ENCODE data around the gene IL15RA.
"Not testable (repeated sequence)": the region's sequence is repeated elsewhere in the genome, so short reads cannot be mapped to it uniquely, and the experiment has no call there.

Gene IL15RA

DNA sequence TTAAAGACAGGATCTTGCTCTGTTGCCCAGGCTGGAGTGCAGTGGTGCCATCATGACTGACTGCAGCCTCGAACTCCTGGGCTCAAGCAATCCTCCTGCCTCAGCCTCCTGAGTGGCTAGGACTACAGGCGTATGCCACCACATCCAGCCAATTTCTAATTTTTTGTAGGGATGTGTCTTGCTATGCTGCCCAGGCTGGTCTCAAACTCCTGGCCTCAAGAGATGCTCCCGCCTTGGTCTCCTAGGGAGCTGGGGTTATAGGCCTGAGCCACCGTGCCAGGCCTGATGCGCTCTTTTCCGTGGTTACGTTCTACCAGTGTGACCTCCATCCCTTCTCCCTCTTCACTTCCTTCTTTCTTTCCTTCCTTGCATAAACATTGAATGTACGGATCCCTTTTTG lies 34.2 kb upstream of the IL15RA start:
- peak overlapping the region; percentile 89 for H3K27ac Mint-ChIP-seq
- peaks cover 5% of the 10 kb centered on the region for H3K9me3 Mint-ChIP-seq
- H3K4me3 Mint-ChIP-seq: peak overlapping the region; percentile 7
- peak in 1 of 2 donors; percentile 57 for DNase-seq (ENCODE audit: low spot score in 2 of 2)
- H3K4me1 Mint-ChIP-seq: peaks cover 59% of the 10 kb centered on the region
- H3K36me3 Mint-ChIP-seq: peaks cover 90% of the 10 kb centered on the region
- ATAC-seq: peak; percentile 12

DNA sequence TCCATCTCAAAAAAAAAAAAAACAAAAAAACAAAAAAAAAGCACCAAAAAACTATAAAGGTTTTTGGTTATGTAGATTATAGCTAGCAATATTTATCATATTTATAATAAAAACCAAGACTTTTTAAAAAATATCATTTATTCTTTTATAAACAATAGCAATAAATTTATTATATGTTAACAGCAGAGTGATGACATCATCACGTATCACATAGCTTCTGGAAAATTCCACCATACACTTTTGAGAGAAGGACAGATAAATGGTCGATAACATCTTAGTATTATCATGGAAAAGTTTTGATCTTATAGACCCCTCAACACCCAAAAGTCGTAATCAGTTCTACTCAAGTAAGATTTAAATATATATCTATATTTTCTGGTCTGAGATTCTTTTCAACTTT lies 33.2 kb upstream of the IL15RA start:
- Mint-ChIP-seq H3K36me3 (peaks cover 80% of the 10 kb centered on the region), H3K9me3 (peaks cover 5% of the 10 kb centered on the region), H3K4me1 (peaks cover 51% of the 10 kb centered on the region), H3K4me3 (no peak overlapping the region), H3K27ac (peak overlapping the region; percentile 90)
- ATAC-seq (no peak), DNase-seq (ENCODE audit: low spot score in 2 of 2) (no peak)

DNA sequence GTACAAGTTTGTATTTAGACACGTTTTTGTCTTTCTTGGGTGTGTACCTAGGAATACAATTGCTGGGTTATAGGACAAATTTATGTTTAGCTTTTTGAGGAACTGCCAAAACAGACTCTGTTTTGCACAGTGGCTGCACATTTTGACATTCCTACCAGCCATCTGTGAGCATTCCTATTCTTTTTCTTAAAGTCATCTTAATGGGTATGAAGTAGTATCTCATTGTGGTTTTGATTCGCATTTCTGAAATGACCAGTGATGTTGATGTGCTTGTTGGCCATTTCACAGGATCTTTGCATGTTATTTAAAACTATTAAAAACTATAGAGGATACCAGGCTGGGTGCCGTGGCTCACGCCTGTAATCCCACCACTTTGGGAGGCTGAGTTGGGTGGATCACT lies 32.6 kb upstream of the IL15RA start:
- Mint-ChIP-seq H3K9me3 (peaks cover 5% of the 10 kb centered on the region), H3K4me1 (peaks cover 47% of the 10 kb centered on the region), H3K27ac (peak overlapping the region; percentile 90), H3K4me3 (peak overlapping the region; percentile 7), H3K36me3 (peaks cover 74% of the 10 kb centered on the region)
- DNase-seq (ENCODE audit: low spot score in 2 of 2) (peak in 1 of 2 donors; percentile 53), ATAC-seq (no peak)

DNA sequence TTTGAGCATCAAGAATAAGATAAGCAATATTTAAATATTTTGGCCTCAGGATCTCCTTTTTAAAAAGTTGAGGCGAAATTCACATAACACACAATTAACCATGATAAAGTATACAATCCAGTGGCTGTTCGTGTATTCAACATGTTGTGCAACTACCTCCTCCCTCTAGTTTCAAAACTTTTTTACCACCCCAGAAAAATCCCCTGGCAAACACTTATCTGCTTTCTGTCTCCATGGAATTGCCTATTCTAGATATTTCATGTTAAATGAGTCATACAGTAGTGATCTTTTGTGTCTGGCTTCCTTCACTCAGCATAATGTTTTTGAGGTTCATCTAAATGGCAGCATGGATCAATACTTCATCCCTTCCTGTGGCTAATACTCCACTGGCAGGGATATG lies 31.8 kb upstream of the IL15RA start:
- no peak for DNase-seq (ENCODE audit: low spot score in 2 of 2)
- no peak overlapping the region for H3K4me3 Mint-ChIP-seq
- H3K9me3 Mint-ChIP-seq: peaks cover 5% of the 10 kb centered on the region
- peaks cover 66% of the 10 kb centered on the region for H3K36me3 Mint-ChIP-seq
- H3K27ac Mint-ChIP-seq: peak overlapping the region; percentile 90
- ATAC-seq: peak; percentile 41
- H3K4me1 Mint-ChIP-seq: peaks cover 47% of the 10 kb centered on the region

DNA sequence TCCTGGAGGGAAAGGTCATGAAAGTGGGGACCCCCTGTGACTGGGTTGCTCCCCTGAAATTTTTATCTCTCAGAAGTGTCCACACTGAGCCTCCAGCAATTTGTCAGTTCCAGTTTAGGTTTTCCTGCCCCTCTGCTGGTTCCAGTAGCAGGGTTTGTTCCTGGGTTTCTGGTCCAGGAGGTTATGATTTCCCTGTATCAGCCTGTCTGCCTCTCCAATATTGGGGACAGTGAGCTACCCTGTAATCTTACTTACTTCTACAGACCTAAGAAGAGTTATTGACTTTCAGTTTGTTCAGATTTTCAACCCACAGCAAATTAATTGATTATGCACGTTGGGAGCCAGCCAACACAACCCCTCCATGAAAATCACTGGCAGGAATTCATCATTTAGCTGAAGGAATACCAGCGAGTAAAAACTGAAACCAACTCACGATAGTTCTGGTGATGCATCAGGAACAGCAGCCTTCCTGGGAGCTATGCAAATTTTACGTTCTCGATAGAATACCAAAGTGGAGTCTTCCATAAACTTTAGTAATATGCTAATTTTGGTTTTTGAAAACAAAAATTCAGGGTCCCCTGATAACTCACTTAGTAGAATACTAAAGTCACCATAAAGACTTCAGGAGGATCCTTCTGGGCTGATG lies 31.3 kb upstream of the IL15RA start:
- Mint-ChIP-seq H3K4me1 (peaks cover 51% of the 10 kb centered on the region), H3K36me3 (peaks cover 61% of the 10 kb centered on the region), H3K4me3 (no peak overlapping the region), H3K9me3 (peaks cover 5% of the 10 kb centered on the region), H3K27ac (peak overlapping the region; percentile 90)
- peak in 1 of 2 donors; percentile 48 for DNase-seq (ENCODE audit: low spot score in 2 of 2)
- ATAC-seq: no peak

DNA sequence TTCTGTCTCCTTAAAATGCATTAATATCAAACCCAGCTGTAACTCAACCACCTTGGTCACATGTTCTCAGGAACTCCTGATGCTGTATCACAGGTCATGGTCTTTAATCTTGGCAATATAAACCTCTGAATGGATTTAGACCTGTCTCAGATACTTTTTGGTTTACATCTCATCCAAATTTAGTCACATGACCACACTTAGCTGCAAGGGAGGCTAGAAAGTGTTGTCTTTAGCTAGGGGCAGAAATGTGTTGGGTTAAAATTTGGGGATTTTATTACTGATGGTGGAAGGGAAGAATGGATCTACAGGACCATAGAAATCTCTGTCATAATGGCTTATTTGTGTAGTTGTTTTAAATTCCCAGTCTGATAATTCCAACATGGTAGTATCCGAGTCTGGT lies 29.6 kb upstream of the IL15RA start:
- Mint-ChIP-seq H3K4me3 (no peak overlapping the region), H3K4me1 (peaks cover 52% of the 10 kb centered on the region), H3K36me3 (peaks cover 44% of the 10 kb centered on the region), H3K27ac (no peak overlapping the region), H3K9me3 (peaks cover 5% of the 10 kb centered on the region)
- ATAC-seq (no peak), DNase-seq (ENCODE audit: low spot score in 2 of 2) (no peak)

DNA sequence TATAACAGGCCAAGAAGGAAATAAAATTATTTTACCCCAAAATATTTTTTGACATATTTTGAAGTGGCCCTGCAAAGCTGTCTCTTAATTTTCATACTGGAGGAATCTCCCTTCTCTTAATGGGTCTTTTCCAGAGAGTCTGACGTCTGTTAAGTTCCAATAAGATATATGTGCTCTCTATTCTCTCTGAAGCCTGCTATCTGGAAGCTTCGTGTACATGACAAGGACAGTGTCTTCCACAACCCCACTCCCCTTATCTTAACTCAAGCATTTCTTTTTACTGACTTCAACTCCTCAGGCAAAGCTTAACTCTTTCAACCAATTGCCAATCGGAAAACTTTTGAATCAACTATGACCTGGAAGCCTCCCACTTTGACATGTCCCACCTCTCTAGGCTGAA lies 29.2 kb upstream of the IL15RA start:
- Mint-ChIP-seq H3K4me1 (peaks cover 48% of the 10 kb centered on the region), H3K9me3 (peaks cover 3% of the 10 kb centered on the region), H3K36me3 (peaks cover 40% of the 10 kb centered on the region), H3K27ac (no peak overlapping the region), H3K4me3 (no peak overlapping the region)
- ATAC-seq (no peak), DNase-seq (ENCODE audit: low spot score in 2 of 2) (peak in 1 of 2 donors; percentile 22)

DNA sequence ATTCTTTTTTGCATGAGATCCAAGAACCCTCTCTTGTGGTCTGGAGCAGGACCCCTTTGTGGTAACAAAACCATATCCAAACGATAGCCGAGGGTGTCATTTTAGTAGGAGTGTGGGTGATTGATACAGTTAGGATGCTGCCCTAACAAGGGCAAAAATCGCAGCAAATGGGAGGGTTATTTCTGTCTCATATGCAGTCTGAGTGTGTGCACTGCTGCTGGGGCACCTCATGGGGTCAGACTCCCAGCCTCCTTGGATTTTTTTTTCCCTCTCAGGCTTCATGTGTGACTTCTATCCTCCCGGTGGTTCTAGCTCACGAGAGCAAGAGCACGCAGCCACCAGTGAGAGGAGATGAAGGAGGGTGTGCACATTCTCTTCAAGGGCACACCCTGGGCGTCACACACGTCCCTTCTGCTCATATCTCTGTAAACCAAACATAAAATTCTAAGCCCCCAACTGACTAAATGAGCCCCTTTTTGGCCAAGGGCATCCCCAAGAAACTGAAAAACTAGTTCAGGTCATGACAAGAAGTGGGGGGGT lies 28.6 kb upstream of the IL15RA start:
- Mint-ChIP-seq H3K4me1 (peaks cover 41% of the 10 kb centered on the region), H3K36me3 (peaks cover 34% of the 10 kb centered on the region), H3K27ac (no peak overlapping the region), H3K4me3 (no peak overlapping the region), H3K9me3 (peaks cover 3% of the 10 kb centered on the region)
- ATAC-seq: no peak
- peak in 1 of 2 donors; percentile 35 for DNase-seq (ENCODE audit: low spot score in 2 of 2)

DNA sequence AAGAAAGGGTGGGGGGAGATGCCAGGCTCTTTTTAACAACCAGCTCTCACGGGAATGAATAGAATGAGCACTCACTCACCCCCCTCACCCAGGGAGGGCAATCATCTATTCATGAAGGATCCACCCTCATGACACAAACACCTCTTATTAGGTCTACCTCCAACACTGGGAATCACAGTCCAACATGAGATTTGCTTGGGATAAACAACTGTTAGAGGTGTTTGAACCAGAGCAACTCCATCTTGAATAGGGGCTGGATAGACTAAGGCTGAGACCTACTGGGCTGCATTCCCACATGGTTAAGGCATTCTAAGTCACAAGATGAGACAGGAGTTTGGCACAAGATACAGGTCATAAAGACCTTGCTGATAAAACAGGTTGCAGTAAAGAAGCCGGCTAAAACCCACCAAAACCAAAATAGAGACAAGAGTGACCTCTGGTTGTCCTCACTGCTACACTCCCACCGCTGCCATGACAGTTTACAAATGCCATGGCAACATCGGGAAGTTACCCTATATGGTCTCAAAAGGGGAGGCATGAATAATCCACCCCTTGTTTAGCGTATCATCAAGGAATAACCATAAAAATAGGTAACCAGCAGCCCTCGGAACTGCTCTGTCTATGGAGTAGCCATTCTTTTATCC lies 27.9 kb upstream of the IL15RA start:
- not testable (repeated sequence) for H3K4me3 Mint-ChIP-seq, ATAC-seq, H3K9me3 Mint-ChIP-seq
- DNase-seq (ENCODE audit: low spot score in 2 of 2): peak in 1 of 2 donors; percentile 46
- Mint-ChIP-seq H3K4me1 (peaks cover 45% of the 10 kb centered on the region), H3K36me3 (peaks cover 27% of the 10 kb centered on the region), H3K27ac (peak overlapping the region; percentile 32)

DNA sequence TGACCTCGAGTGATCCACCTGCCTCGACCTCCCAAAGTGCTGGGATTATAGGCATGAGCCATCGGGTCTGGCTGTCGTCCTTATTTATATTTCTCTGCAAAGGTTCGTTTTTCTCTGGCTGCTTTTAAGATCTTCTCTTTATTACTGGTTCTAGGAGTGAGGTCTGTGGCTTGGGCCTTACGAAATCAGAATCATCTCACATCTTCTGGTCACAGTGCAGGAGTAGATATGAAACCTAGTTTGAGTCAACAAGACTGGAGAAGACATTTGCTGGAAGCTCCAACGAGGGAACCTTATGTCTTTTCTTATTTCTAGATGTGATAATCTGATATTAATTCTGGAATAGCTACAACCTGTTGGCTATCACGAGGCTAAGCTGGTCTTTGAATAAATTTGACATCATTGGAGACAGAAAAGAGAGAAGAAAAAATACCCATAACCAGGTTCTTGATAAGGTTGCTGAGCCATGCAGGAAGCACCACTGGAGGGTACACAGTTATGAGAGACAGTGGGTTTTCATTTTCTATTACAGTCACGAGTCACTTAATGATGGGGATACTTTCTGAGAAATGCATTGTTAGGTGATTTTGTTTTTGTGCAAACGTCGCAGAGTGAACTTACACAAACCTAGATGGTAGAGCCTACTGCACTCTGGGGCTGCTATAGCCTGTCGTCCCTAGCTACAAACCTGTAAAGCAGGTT lies 25.6 kb upstream of the IL15RA start:
- DNase-seq (ENCODE audit: low spot score in 2 of 2): peak in 1 of 2 donors; percentile 57
- Mint-ChIP-seq H3K36me3 (peaks cover 4% of the 10 kb centered on the region), H3K9me3 (no peaks in the 10 kb centered on the region), H3K27ac (peak overlapping the region; percentile 62), H3K4me3 (peak overlapping the region; percentile 3), H3K4me1 (peaks cover 33% of the 10 kb centered on the region)
- ATAC-seq: peak; percentile 95

DNA sequence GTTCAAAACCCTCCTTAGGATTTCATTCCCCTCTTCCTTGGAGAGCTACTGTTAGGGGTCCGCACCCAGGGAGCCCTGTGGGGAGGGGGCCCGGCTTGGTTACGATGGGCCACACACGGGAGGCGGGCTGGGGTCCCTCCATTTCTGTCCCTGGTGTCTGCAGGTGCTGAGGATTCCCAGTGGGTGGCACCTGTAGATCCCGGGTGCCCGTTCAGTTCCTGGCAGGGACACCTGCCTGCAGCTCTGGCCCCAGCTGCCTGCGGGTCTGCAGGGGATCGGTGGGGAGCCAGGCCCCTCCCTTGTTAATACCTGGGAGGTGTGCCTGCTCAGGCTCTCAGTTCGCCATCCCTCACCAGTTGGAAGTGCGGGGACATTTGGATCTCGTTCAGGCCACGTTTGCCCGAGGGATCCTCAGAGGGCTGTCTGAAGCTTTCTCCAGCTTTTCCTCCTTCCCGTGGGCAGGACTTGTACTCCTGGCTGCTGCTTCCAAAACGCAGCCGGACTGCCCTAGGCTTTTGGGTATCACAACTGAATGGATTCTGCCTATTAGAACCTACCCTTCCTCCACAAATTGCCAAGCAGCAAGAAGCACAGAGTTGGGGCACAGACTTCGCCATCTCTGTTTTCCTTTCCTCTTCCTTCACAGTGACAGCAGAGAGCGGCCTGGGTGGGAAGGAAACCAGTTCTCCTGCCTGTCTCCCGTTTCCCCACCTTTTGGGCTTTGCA lies 22.3 kb upstream of the IL15RA start:
- peak in 1 of 2 donors; percentile 47 for DNase-seq (ENCODE audit: low spot score in 2 of 2)
- Mint-ChIP-seq H3K4me1 (peaks cover 27% of the 10 kb centered on the region), H3K4me3 (no peak overlapping the region), H3K9me3 (no peaks in the 10 kb centered on the region), H3K27ac (no peak overlapping the region), H3K36me3 (no peaks in the 10 kb centered on the region)
- ATAC-seq: no peak

DNA sequence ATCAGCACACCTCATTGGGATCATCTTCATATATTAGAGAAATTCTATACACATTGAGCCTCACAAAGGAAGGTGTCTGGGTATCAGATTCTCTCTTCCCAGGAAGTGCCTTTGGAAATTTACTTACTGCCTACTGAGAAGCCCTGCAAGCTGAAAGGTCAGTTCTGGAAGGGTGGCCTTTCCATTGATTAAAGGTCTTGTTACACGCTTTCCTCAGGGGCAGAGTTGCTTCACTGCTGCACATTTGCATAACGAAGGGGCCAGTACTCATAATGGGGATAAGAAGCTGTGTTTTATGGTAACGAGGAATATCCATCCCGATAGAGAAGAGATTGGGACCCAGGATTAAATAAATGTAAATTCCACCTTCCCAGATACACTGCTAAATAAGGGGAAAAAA lies 19.4 kb upstream of the IL15RA start:
- no peak overlapping the region for H3K27ac Mint-ChIP-seq
- DNase-seq (ENCODE audit: low spot score in 2 of 2) (peak in 1 of 2 donors; percentile 28), ATAC-seq (no peak)
- H3K9me3 Mint-ChIP-seq: peaks cover 12% of the 10 kb centered on the region
- peaks cover 6% of the 10 kb centered on the region for H3K4me1 Mint-ChIP-seq
- H3K4me3 Mint-ChIP-seq: no peak overlapping the region
- H3K36me3 Mint-ChIP-seq: no peaks in the 10 kb centered on the region

DNA sequence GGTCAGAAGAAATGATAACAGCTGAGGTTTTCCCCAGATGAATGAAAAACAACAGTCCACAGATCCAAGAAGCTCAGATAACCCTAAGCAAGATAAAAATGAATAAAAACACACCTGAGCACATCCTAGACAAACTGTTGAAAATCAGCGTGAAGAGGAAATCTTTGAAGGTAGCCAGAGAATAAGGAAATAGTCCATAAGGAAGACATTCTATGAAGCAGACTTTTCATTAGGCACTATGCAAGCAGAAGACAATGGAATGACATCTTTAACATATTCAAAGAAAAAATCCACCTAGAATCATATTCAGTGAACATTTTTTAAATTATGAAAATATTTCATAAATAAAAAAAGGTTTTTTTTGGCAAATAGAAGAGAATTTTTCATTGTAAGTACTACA lies 15.1 kb upstream of the IL15RA start:
- Mint-ChIP-seq H3K36me3 (no peaks in the 10 kb centered on the region), H3K4me3 (no peak overlapping the region), H3K27ac (no peak overlapping the region)

DNA sequence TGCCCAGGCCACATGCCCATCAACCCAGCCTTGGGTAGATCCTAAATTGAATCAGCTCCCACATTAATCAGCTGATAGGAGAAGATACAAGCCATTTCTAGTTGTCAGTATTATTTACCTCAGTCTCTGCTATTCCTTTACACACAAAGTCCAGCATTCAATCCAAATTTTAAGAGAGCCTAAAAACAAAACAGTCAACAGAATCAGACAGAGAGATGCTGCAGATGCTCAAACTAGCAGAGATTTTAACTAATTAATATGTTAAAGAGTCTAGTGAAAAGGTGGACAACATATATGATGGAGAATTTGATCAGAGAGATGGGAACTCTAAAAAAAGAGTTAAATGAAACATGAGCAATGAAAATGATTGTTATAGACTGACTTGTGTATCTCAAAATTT lies 14.4 kb upstream of the IL15RA start:
- H3K4me3 Mint-ChIP-seq: no peak overlapping the region
- H3K9me3 Mint-ChIP-seq: peaks cover 12% of the 10 kb centered on the region
- DNase-seq (ENCODE audit: low spot score in 2 of 2) (no peak), ATAC-seq (no peak)
- peaks cover 12% of the 10 kb centered on the region for H3K4me1 Mint-ChIP-seq
- H3K27ac Mint-ChIP-seq: no peak overlapping the region
- no peaks in the 10 kb centered on the region for H3K36me3 Mint-ChIP-seq

More for the DNA sequence above, 15.1 kb upstream of the IL15RA start:
- Mint-ChIP-seq H3K4me1 (peaks cover 10% of the 10 kb centered on the region), H3K9me3 (peaks cover 12% of the 10 kb centered on the region)
- no peak for ATAC-seq
- no peak for DNase-seq (ENCODE audit: low spot score in 2 of 2)

DNA sequence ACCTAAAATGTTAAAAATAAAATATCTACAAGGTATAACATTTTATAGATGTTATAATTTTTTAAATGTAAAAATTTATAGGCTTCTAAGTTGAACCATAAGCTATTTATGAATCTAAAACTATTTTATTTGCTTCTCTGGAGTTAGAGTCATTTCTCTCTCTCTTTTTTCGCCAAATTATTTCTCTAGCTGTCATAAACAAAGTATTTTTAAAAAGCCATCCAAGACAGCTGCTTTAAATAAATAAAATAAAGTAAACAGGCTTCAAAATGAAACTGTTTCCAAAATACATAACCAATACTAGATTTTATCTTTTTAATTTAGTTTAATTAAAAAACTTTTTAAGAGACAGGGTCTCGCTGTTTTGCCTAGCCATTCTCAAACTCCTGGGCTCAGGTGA lies 12.4 kb upstream of the IL15RA start:
- no peak for DNase-seq (ENCODE audit: low spot score in 2 of 2)
- Mint-ChIP-seq H3K4me1 (peaks cover 12% of the 10 kb centered on the region), H3K27ac (no peak overlapping the region), H3K9me3 (peaks cover 12% of the 10 kb centered on the region), H3K4me3 (no peak overlapping the region), H3K36me3 (no peaks in the 10 kb centered on the region)
- ATAC-seq: no peak
